Measurements from ENCODE around the gene NCK2. TPM values are rescaled to one million over a fixed set of nuclear protein-coding genes. Genes with fewer than 3 reads are reported as not detected.

NCK2 gene
- total RNA-seq, 1 experiment from 2014 or later: 49.2 TPM

GRCh38 chr2:105785095-105785847 lies 40.6 kb downstream of the NCK2 start:
- Histone ChIP-seq H3K23me2 (ENCODE audit: insufficient read length, low read depth, low read length, poor library complexity, severe bottlenecking) (peaks cover 2% of the 10 kb centered on the region), H3T11ph (ENCODE audit: low read length) (no peak overlapping the region), H3K56ac (ENCODE audit: insufficient read length, low read depth, low read length) (no peak overlapping the region), H3K9me3 (ENCODE audit: control insufficient read depth, low read depth, low read length) (no peaks in the 10 kb centered on the region), H3K79me2 (ENCODE audit: insufficient read depth, low read length) (peaks cover 6% of the 10 kb centered on the region; the same call in 1 of the 2 replicates), H2BK120ac (ENCODE audit: low read depth, low read length, poor library complexity, severe bottlenecking) (no peak overlapping the region), H2AFZ (ENCODE audit: low read length) (no peak overlapping the region), H3K79me1 (ENCODE audit: insufficient read depth, low read depth, low read length, poor library complexity, severe bottlenecking) (peaks cover 11% of the 10 kb centered on the region), H3K4me1 (ENCODE audit: insufficient read depth, low read length) (no peaks in the 10 kb centered on the region; the same call in 1 of the 2 replicates), H3K27ac (ENCODE audit: insufficient read length, low read depth, low read length) (no peak overlapping the region), H2BK5ac (ENCODE audit: insufficient read length, low read length) (no peak overlapping the region), H3K14ac (ENCODE audit: insufficient read depth, low read length) (no peak overlapping the region; the same call in 1 of the 2 replicates), H2BK12ac (ENCODE audit: insufficient read length, low read depth, low read length) (no peak overlapping the region), H2BK20ac (ENCODE audit: low read depth, low read length, poor library complexity, severe bottlenecking) (no peak overlapping the region), H3K23ac (ENCODE audit: insufficient read length, low read depth, low read length) (no peak overlapping the region), H2AK5ac (ENCODE audit: insufficient read length, low read length) (no peak overlapping the region), H4K8ac (replicated peaks; ENCODE audit: insufficient read length, low read depth, low read length) (no peak overlapping the region), H3K9ac (ENCODE audit: extremely low read depth, insufficient read length, low read length) (no peak overlapping the region), H3K27me3 (ENCODE audit: insufficient read depth, low read length) (no peaks in the 10 kb centered on the region), H4K91ac (ENCODE audit: insufficient read length, low read depth, low read length) (no peak overlapping the region), H4K20me1 (ENCODE audit: control insufficient read depth, insufficient read depth, insufficient read length) (no peaks in the 10 kb centered on the region), H3K18ac (ENCODE audit: insufficient read length, low read depth, low read length) (no peak overlapping the region), H3K4ac (ENCODE audit: low read depth, low read length) (no peak overlapping the region), H3K4me2 (ENCODE audit: insufficient read depth, insufficient read length, low read length) (no peak overlapping the region), H2BK15ac (ENCODE audit: low read depth, low read length) (no peak overlapping the region), H4K5ac (ENCODE audit: insufficient read length, low read depth, low read length) (no peak overlapping the region)
- TF ChIP-seq, protein P1, sequence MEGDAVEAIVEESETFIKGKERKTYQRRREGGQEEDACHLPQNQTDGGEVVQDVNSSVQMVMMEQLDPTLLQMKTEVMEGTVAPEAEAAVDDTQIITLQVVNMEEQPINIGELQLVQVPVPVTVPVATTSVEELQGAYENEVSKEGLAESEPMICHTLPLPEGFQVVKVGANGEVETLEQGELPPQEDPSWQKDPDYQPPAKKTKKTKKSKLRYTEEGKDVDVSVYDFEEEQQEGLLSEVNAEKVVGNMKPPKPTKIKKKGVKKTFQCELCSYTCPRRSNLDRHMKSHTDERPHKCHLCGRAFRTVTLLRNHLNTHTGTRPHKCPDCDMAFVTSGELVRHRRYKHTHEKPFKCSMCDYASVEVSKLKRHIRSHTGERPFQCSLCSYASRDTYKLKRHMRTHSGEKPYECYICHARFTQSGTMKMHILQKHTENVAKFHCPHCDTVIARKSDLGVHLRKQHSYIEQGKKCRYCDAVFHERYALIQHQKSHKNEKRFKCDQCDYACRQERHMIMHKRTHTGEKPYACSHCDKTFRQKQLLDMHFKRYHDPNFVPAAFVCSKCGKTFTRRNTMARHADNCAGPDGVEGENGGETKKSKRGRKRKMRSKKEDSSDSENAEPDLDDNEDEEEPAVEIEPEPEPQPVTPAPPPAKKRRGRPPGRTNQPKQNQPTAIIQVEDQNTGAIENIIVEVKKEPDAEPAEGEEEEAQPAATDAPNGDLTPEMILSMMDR (conservative IDR thresholded peaks at IDR 0.05): no peak
- DNase-seq: no peak
- Mint-ChIP-seq H3K27ac (peak overlapping the region in 1 of 3 experiments; percentile 57; a peak in 1 of 7 replicates), H3K9me3 (no peaks in the 10 kb centered on the region), H3K4me1 (peaks cover 64 to 68% of the 10 kb centered on the region in 2 experiments), H3K36me3 (ENCODE audit: insufficient read depth in 1 of 3, low read depth in 3 of 3) (peaks cover 0 to 7% (median 0%) of the 10 kb centered on the region in 3 experiments; a peak in 5 of 7 replicates), H3K27me3 (ENCODE audit: low read depth) (no peaks in the 10 kb centered on the region), H3K4me3 (no peak overlapping the region)
- WGBS (ENCODE audit: extremely low coverage, insufficient read length, low lambda C conversion rate): no CpG with 5 or more reads among the region's 17 CpGs
